HG02840 (cell line): Measurements from ENCODE around the gene ATP2B2.

Experiments
- ATAC-seq: cut with Tn5 transposase; IDR thresholded peaks from one replicate; pipeline ENCODE4 v1.9.1; 2021; ENCODE audit warnings: mild to moderate bottlenecking, moderate library complexity, moderate number of reproducible peaks; ENCODE audit not compliant: unreplicated experiment, low FRiP score

Gene ATP2B2

DNA sequence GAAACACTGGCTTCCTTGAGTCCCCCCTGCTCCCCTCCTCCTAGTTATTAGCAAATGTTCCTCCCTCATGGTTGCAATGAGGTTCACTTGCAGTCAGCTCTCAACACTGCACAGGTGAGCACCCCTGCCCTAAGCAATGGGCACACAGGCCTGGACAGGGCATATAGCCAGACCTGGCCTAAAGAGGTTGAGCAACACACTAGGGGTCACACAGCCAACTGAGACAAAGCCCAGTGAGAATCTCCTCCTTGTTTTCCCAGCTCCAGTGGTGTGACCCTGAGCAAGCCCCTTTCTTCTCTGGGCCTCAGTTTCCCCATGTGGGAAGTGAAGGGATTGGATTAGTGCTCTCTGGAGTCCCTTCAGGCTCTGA, 49.9 kb downstream of the ATP2B2 start:
- ATAC-seq: no peak

DNA sequence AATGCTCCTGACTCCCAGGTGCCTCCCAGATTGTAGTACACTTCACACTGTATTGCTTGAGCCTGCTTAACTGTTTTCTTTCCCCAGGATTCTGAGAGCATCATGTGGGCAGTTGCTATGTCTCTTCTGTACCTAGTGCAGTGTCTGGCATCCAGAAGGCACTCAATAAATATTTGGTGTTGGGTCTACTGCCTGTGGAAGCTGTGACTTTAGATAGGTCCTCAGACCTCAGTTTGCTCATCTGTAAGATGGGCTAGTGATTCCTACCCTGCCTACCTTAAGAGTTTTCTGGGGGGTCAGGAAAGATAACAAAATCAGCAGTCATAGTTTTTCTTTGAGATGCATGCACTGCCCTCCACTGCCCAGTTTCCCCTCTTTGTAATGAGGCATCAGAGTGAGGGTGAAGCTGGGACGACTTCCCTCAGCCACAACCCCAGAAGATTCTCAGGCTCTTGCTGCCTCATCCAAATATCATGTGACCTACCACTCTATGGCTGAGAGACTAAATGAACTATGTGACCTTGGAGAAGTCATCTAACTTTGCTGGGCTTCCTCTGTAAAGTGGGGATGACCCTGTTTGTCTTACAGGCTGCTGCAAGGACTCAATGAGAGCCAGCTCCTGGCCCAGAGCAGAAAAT, 50.4 kb downstream of the ATP2B2 start:
- no peak for ATAC-seq

DNA sequence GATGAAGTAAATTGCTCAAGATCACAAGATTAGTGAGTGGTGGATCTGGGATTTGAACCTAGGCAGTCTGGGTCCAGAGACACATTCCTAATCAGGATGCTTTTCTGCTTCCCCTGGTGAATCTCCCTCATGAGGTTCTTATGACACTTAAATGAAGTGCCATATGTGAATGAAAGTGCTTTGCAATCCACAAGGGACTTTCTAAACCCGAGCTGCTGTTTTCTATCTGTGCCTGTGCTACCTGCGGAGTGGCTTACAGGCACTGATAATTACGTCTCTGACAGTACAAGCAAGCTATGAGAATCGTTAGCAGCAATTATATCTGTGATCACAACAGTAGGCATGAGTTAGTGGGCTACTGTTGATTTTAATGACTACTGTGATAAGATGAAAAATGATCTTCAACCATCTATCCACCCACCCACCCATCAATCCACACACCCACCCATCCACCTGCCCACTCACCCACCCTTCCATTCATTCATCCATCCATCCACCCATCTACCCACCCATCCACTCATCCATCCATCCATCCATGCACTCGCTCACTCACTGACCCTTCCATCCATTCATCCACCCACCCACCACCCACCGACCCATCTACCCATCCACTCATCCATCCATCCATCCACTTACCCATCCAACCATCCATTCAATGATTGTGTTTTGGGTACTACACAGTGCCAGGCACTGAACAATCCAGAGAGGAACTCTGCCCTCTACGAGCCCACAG, 51.8 kb downstream of the ATP2B2 start:
- ATAC-seq: no peak

DNA sequence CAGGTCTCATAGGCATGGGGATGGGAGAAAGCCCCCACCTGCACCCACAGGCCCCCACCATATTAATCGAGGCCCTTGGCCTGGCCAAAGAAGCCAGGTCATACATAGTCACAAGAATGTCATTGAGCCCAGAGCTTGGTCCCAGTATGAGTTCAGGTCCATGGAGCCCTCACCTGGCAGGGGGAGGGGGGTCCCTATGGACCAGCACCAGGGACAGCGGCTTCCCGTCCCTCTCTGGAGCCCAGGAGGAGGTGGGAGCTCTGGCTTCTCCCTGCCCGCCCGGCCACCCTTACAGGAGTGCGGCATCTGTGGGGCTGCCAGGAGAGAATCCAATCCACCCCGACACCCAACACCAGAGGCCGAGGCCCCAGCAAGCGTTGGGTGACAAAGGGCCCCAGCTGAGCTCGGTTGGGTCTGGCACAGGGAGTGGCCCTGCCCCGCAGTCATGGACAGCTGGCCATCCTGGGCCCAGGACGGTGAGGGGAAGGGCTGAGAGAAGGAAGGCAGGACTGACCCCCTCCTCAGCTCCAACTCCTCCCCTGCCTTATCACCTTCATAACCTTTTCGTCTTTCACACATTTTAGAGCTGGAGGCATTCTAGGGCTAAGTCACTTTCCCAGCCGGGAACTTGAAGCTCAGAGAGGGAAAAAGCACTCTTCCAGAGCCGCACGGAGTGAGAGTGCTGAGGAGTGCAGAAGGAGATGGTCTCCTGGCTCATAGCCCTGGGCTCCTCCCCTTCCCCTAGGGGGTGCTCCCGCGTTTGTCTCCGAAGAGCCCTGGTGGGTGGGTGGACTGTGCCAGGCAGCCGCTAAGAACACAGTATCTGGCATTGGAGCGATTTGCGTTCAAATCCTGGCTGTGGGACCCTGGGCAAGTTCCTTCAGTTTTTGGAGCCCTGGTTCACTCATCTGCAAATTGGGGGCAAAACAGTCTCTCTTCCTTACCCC, 54.6 kb downstream of the ATP2B2 start:
- no peak for ATAC-seq

DNA sequence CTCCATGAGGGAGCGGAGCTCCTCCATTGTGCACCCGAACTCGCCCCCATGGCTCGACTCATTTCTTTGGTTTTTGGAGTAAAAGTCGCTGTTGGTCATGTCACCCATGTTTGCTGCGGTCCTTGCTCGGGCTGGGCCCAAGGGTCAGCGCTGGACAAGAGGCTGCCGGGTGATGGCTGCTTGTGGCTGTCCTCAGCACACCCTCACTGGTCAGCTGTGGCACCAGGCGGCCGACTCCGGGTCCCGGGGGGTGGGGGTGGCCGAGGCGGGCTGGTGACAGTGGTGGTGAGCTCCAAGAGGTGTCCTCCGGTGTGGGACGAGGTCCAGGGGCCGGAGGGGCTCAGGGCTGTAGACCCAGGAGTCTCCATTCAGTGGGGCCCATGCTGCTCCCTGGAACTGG, 56.0 kb downstream of the ATP2B2 start:
- no peak for ATAC-seq

DNA sequence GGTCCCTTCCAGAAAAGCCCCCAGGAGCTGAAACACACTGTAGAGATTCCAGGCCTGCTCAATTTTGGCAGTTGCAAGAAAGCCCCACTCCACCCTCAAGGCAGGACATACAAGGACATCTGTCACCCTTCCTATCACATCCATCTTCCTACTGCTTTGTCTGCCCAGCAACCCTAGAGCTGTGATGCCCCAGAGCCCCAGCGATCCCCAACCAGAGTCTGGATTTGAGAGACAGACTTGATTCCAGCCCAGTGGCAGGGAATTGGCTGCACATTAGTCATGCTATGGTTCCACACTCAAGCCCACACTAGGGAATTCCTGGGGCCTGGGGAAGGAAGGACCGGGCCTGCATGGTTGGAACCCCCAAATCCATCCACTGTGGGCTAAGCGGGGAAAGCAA, 56.8 kb downstream of the ATP2B2 start:
- ATAC-seq: no peak

DNA sequence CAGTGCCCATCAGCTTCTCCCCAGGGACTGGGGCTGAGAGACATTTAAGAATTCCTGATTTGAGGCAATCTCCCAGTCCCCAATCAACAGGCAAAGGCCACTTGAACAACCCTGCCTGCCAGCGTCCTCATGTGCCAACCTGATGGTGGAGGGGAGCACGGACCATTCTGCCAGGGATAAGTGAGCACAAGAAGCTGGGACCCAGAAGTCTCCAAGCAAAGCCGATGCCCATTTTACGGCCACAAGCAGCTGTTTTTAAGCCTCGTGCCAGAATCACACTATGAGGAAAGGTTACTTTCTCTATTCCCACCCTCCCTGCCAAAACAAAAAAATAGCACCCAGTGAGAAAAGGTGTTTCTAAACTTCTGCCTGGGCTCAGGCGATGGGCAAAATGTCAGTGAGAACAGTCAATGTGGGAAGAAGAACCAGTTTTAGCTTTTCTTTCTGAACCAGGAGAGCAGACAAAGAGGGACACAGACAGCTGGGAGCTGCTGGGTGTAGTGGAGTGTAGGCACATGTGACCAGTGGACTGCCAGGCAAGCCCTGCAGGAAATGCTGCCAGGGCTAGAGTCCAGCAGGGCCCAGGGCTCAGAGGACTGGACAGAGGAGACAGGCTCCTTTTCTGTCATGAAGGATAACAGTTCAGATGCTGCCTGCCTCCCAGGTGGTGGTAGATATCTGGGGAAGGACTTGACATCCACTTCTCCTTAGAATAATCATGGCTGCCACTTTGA, 57.7 kb downstream of the ATP2B2 start:
- ATAC-seq: no peak

DNA sequence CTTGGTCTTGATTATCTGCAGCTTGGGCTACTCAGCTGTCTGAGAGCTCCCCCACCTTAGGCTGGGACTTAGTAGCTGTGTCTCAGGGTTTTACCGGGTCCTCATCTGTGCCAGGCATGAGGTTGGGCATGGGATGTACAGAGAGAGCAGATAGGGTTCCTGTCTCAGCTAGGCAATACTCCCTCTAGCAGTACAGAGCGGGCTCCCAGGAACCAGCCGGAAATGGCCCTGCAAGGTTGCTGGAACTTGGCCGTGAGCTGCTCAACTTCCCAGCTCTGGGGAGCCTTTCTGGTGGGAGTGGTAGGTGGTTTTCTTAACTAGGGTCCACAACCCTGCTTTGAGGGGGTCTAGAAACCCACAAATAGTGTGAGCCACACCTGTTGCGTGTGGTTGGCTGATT, 58.3 kb downstream of the ATP2B2 start:
- no peak for ATAC-seq

DNA sequence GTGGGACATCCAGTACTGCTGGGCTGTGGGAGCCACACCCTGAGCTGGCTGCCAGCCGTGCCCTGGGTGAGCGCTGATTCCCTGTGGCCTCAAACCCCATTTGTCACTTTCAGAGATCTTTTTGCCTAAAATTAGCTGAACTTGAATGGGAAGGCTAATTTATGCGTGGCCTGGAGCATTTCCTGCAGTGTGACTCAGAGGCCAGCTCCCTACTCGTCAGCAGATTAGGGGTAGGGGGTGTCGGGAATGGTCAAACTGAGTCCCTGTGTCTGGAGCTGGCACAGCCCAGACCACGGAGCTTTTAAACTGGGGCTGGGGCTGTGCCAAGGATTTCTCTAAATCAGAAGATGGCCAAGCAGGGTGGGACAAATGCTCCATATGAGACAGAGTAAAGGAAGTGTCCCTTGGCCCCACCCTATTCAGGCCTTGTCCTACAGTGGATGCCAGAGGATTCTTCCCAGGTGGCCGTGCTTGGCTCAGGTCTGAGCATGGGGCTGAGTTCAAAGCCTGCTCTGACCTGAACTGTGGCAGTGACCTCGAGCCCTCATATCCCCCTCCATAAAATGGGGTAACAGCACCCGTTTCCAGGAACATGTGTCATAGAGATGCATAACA, 59.7 kb downstream of the ATP2B2 start:
- ATAC-seq: no peak

DNA sequence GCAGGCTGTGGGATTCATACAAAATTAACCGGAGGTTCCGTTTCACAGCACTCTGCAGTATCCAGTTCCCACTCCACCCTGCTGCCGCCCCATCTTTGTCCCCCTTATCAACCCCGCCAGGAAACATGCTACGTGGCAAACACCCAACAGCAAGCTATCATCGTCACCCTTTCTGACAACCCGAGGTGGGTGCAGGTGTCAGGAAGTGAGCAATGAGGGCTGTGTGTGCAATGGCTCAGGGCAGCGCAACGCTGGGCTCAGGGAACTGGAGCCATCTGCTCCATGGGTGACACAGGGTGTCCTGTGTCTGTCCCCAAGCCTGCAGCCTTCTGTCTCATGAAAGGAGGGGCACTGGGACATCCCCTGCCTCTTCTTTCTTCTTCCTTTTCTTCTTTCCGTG, 60.9 kb downstream of the ATP2B2 start:
- no peak for ATAC-seq

DNA sequence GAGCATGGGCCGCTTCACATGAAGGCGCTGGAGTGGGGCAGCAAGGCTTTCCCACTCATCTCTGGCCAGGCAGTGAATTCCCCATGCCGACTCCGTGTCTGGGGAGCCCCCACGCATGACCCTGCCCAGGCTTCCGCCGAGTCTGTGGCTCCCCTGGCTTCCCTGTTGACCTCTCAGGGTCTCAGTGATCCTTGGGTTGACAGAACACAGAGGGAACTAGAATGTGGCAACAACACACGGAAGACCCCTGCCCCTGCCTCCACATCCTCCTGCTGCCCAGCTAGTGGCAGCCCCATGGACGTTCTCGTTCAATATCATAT, 61.3 kb downstream of the ATP2B2 start:
- ATAC-seq: no peak

DNA sequence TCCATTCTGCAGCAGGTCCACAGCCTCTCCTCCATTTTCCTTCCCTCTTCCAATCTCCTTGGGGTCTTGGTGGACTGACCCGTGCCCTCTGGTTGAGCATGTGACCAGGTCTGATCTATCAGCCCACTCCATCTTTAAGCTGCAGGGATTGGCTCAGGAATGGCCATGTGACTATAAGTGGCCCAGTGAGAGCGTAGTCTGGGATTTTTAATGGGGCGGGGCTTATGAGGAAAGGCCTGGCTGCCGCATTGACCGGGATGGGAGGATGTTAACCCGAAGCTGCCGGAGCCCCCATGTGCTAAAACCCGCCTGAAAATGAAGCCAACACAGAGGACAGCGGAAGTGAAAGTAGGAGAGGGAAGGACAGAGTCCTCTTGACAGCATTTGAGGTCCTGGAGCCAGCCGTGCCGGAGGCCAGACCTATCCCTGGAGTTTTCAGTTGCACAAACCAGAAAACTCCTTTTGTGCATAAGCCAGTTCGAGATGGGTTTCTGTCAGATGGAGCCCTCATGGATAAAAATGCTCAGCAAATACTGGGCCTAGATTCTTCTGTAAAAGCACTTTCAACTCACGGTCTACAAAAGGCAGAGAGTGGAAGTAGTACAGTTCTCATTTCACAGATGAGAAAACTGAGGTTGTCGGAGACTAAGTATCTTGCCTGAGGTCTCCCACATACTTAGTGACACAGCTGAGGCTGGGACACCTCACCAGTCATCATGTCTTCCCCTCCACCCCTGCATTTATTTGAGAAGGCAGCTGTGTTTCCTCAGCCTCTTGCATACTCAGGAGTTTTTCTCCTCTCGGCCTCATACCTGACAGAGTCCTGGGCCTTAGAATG, 61.9 kb downstream of the ATP2B2 start:
- no peak for ATAC-seq

DNA sequence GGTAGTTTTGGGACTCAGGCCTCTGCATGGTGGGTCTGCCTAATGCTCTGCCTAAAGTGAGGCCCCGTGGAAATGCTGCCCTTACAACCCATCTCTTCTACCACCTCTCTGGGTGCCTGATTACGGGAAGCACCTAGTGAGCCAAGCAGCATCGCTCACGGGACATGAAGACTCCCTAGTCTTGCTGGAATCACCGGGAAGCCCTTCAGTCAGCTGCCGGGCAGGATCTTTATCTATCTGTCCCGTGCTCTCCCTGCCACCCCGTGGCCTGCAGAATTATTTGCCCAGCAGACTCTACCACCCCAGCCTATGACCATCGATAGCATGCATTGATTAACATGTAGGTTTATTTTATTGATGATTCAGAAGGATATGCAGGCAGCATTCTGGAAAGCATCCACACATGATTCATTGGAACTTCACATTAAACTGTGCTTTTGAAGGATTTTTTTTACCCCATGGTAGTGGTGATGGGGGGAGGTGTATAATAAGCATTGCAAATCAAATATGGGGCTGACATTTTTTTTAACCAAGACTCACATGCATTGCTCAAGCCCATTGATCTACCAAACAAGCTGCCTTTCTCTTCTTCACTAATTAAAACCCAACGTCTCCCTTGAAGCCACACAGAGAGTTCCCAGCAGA, 63.1 kb downstream of the ATP2B2 start:
- ATAC-seq: no peak

DNA sequence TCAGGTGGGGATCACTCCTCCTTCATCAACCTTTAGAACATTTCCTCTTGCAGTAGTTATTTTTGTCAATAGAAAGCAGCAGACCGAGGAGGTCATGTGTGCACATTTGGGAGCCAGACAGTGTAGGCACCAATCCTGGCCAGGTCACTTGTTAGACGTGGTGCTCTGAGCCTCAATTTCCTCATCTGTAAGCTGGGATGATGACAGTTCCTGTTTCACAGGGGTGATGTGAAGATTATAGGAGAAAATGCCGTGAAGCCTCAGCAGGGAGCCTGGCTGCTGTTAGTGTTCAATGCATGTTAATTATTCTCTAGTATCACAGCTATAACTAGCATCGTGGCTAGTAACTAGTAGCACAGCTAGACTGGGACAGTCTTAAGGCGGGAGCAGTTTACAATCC, 64.7 kb downstream of the ATP2B2 start:
- no peak for ATAC-seq

DNA sequence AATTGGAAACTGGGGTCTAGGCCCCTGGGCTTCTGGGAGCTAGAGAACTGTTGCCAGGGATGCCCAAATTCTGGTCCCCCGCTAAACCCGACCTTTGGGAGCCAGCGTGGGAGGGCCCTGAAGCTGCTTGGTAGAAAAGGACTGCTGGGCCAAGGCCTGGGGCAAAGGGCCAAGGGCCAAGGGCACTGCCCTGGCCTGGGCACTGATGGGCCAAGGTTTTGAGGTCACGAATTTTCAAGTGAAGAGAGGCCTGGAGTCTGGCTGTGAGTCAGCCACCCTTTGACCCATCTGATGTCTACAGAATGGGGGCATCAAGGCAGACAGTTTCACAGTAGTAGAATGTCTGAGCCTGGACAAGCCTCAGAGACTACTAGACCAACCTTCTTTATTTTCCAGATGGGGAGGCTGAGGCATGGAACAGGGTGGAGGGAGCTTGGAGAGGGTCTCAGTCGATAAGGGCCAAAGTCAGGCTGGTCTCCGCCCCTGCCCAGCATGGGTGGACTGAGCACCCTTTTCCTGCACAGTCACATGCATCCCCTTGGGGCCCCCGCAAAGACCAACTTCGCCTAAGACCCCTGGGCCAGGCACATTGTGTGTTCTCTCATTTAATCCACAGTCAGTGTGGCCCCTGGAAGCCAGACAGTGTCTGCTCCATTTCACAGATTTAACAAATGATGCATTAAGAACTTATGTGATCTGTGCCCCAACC, 66.3 kb downstream of the ATP2B2 start:
- no peak for ATAC-seq

DNA sequence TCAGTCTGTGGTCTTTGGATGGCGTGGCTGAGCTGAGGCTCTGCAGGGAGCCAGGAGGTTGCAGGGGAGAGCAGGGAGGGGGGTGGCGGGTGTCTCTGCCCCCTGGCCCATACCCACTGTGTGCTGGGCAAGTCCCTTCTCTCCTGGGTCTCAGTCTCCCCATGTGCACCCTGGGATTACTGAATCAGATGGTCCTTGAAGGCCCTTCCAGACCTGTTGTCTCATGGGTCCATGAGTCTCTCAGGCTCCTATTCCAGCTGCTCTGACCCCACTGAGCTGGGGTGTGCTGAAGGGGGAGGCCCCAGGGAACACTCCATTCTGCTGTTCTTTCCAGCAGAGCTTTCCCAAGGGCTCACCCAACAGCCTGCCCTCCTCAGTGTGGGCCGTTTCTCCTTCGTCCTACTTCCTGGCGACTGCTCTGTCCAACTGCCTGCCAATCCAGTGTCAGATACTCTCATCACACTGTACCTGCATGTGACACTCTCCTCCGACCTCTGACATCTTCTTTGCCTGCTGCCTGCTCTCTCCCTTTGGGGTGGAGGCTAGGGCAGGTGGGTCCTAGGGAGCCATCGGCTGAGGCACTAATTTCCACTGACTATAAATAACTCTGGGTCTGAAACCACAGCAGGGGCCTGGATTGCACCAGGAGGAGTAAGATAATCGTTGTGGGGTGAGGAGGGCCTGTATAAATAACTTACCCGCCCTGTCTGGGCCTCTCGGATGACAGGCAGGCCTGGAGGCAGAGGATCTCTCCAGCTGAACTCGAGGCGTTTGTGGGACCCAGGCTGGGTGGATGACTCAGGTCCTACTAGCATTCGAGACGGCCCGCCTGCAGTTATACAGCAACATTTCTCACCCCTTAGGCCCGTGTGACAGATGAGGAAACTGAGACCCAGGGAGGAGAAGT, 67.1 kb downstream of the ATP2B2 start:
- no peak for ATAC-seq

DNA sequence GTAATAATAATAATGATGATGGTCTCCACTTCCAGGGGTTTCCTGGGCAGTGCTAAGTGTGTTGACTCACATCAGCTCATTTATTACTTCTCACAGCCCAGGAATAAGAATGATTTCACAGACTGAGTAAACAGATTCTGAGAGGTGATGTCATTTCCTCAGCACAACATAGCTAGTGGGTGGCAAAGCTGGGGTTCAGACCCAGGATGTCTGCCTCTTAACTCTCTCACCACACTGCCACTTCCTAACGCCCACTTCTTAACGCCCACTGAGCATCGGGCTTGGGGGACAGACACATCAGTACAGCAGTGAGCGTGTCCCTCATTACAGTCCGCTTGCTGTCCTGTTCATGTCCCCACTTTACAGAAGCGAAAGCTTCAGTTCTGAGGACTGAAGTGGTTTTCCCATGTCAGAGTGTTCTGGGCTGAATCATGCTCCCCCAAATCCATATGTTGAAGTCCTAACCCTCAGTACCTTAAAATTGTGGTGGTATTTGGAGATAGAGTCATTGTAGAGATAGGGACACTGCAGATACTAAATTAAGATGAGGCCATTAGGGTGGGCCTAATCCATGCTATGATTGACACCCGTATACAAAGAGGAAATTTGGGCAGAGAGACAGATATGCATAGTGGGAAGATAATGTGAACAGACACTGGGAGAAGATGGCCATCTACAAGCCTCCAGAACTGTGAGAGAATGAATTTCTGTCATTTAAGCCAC, 68.0 kb downstream of the ATP2B2 start:
- no peak for ATAC-seq
